Stimulated activated CD8-positive, alpha-beta memory T cell treated with anti-CD3 and anti-CD28 coated beads, Interleukin-7, amount 100 ng/mL, for 1 hour (primary cell): ENCODE measurements around the gene RNPEPL1.

ENCODE experiments used
- DNase-seq, 2 donors: peaks; one replicate each; pipeline ENCODE4 v3.0.0-alpha.2; 2020; ENCODE audit warnings: low read depth in 2 of 2

The RNPEPL1 gene

GRCh38 chr2:240564561-240565332 lies 3.5 kb upstream of the RNPEPL1 start:
- no peak for DNase-seq

GRCh38 chr2:240565333-240566202 lies 2.7 kb upstream of the RNPEPL1 start:
- peak; percentile 79 to 82 for DNase-seq

- DNase-seq: peak; percentile 80 to 86
Observed at GRCh38 chr2:240566203-240567136, 1.8 kb upstream of the RNPEPL1 start.

DNA sequence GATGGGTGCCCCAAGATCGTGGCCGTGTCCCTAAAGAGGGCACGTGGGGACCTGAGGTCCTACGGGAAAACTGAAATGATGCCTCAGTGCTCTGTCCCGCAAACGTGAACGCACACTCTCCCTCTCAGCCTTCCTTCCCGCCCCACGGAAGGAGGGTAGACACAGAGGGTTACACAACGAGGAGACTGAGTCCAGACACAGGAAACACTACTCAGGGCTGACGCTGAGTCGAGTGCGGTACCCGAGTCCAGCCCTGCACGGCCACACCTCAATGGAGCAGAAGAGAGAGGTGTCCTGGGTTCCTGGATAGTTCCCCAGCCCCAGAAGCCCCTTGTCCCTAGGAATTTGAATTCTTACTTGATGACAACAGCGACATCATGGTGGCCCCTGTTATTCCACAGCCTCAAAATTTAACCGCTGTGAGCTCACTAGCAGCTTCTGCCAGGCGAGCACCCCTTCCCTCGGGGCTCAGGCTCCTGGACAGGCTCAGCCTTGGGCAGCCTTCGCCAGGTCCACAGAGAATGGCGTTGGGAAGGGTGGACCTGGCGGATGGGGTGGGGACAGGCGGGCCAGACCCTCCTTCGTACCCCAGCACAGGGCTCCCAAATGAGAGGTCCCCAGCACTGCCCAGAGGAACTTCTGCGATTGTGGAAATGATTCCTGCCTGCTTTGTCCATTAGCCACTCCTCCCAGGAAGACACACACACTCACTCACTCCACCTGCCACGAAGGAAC lies 980 bp upstream of the RNPEPL1 start:
- no peak for DNase-seq

DNA sequence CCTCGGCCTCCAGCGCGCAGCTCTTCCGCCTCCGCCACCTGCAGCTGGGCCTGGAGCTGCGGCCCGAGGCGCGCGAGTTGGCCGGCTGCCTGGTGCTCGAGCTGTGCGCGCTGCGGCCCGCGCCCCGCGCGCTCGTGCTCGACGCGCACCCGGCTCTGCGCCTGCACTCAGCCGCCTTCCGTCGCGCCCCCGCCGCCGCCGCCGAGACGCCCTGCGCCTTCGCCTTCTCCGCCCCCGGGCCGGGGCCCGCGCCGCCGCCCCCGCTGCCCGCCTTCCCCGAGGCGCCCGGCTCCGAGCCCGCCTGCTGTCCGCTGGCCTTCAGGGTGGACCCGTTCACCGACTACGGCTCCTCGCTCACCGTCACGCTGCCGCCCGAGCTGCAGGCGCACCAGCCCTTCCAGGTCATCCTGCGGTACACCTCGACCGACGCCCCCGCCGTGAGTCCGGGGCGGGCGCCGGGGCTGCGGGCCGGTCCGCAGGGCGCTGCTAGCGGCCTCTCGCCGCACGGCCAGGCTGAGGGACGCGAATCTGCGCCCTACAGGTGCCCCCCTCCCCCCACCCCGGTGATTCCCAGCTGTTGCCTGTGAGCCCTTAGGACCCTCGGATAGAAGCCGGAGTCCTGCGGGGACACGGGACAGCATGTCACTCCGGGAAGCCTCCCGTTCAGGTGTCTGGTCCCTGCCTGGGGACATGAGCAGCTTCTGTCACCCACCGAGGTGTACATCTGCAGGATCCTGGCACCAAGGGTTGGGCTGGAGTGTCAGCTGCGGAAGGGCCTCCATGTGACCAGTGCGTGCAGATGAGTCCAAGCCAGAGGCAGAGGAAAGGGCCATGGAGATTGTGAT lies 616 bp downstream of the RNPEPL1 start:
- DNase-seq: peak in 1 of 2 donors; percentile 31

DNA sequence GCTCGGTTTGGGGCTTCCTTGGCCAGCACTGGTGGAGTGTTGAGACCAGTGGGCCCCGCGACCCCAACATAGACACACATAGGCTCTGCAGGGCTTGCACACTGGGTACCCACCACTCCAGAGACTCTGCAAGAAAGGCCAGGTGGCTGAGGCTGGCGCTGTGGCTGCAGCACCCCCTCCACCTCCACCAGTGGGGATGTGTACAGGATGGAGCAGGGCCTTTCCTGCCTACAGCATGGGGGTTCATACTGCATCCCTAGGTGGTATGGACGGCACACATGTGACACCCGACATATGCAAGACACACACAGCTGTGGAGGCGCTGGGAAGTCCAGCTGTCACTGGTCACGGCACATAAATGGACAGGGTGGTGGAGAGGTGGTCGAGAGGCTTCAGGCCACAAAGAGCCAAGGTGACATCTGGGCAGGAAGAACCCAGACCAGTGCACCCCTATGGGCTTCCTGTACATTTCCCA lies 1.3 kb downstream of the RNPEPL1 start:
- no peak for DNase-seq

DNA sequence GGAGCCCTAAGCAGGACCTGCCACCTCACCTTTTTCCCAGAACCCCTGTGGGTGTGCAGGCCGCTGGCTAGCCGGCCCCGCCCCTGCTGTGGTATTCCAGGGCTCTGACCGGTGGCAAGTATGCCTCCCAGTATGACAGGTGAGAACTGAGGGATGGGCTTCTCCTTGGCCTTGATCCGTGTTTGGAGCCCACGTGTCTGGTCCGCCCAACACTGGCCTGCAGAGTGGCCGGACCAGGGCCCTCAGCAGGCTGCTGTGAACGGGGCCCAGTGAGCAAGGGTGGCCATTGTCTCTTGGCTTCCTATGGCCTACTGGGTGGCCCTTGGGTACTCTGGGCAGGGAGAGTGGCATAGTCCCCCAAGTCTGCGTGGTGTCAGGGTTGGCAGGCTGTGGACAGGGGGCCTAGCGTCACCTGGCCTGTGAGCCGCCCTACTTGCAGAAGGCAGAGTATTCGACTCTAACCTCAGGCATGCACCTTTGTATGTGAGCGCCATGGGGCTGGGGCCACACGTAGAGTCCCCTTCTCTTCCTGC lies 1.8 kb downstream of the RNPEPL1 start:
- no peak for DNase-seq

DNA sequence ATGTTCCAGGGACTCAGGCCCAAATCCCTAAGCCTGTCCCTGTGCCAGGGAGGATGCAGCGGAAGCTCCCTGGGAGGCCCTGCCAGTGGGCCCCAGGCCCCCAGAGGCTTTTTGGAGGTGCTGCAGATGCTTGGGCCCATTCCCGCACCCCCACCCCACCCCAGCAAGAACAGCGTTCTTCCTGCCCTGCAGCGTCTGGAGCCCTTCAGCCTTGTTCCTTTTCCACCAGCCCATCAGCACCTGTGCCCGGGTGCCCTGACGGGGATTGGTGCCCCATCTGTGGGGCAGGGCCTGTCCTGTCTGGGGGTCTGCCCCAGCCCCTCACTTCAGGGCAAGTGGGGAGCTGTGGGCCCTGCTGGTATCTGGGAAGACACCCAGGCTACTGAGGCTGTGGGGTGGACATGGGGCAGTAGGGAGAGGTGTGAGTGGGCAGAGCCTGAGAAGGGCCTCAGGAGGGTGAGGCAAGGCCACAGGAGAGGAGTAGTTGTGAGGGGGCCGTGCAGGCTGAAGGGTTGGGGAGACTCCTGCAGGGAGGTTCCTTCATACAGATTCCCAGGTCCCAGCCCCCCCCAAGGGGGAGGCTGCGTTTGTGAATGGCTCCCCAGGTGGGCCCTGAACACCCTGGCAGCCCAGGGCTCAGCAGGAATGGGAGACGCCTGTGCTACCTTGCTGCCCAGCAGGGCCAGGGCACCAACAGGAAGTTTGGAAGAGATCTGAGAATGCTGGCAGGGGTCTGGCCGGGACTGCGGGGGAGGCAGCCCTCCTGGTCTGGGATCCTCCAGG lies 2.4 kb downstream of the RNPEPL1 start:
- DNase-seq: no peak

GRCh38 chr2:240571314-240571973 lies 3.2 kb downstream of the RNPEPL1 start:
- no peak for DNase-seq

- no peak for DNase-seq
Observed at GRCh38 chr2:240572141-240573031, 4.1 kb downstream of the RNPEPL1 start.

DNA sequence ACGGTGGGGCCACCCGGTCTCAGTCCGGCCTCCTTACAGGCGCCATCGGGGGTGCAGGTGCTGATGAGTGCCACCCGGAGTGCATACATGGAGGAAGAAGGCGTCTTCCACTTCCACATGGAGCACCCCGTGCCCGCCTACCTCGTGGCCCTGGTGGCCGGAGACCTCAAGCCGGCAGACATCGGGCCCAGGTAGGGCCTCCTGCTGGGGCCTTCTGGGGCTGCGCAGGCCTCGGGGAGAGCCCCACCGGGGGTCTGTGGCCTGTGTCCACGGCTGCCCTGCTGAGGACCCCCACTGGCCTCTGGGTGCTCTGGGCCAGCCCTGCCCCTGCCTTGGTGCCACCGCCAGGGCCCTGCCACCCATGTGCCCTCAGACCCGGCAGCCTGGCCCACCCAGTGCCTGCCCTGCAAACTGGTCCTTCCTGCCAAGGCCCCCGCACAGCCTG lies 4.8 kb downstream of the RNPEPL1 start:
- no peak for DNase-seq

DNA sequence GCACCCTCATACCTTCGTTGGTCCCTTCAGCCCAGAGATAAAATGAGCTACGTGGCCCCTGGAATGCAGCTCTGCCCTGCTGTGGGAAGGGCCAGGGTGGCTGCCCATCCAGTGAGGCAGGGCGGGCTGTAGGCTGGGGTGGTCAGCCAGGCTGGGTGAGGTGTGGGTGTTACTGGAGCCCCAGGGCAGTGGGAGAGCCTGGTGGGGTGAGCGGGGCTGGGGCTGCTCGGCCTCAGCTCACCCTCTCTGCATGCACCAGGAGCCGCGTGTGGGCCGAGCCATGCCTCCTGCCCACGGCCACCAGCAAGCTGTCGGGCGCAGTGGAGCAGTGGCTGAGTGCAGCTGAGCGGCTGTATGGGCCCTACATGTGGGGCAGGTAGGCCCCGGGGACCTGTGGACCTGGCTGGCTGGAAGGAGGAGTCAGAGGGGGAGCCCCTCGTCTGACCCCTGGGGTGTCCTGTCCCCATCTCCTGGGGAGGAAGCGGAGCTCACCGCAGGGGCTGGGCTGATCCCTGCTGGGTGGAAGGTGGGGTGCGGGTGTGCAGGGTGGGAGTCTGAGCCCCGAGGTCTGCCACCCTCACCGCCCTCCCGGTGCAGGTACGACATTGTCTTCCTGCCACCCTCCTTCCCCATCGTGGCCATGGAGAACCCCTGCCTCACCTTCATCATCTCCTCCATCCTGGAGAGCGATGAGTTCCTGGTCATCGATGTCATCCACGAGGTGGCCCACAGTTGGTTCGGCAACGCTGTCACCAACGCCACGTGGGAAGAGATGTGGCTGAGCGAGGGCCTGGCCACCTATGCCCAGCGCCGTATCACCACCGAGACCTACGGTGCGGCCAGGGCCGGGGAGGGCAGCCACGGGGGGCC lies 5.5 kb downstream of the RNPEPL1 start:
- DNase-seq: no peak

- DNase-seq: no peak
Observed at GRCh38 chr2:240574386-240575100, 6.3 kb downstream of the RNPEPL1 start.

DNA sequence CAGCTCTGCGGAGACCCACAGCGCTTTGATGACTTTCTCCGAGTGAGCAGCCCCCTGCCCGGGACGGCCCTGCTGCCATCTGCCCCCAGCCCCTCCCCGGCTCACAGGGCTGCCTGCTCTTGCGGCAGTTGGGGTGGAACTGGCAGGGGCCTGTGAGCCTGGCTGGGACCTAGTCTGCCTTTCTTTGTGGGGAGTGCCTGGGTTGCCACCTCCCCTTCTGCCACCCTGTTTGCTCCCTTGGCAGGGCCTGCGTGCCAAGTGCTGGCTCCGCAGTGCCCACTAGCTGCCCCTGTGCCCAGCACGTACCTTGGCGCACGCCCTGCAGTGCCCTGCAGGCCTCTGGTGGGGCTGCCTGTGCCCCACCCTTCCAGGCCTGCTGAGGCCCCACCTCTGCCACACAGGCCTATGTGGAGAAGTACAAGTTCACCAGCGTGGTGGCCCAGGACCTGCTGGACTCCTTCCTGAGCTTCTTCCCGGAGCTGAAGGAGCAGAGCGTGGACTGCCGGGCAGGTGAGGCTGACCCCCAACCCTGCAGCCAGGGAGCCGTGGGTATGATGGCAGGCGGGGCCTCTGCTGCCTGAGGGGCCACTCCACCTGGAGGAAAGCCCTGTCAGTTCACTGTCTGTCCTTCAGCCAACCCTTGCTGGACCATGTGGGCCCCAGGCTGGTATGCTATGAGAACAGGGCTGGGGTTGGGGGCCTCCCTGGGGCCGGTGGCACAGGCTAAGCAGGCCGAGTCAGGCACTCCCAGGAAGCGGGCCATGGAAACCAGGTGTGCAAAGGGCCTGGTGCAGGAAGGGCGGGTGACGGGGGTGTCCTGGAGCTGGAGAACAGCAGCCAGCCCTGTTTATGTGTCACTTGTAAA lies 7.0 kb downstream of the RNPEPL1 start:
- no peak for DNase-seq

DNA sequence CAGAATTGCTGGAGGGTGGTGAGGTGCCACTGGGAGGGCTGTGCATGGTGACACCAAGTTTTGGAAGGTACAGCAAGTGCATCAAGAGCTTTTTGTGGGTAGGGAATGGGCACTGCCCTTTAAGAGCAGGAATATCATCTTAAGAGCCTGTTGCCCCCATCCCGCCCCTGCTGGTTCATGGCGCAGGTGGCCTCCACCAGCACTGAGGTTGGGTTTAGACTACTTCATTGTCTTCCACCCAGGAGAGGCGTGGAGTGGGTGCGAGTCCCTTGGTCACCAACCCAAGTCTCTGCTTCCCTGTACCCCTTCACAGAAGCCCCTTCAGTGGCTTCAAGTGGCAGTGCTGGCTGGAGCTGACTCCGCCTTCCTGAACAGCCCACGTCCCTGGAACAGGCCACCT lies 7.8 kb downstream of the RNPEPL1 start:
- no peak for DNase-seq
